ENCODE data around the gene STK11. TPM values are rescaled to one million over a fixed set of nuclear protein-coding genes. Genes with fewer than 3 reads are reported as not detected.

STK11 gene
- total RNA-seq, 1 donor from 2014 or later, result 27.4 TPM

DNA sequence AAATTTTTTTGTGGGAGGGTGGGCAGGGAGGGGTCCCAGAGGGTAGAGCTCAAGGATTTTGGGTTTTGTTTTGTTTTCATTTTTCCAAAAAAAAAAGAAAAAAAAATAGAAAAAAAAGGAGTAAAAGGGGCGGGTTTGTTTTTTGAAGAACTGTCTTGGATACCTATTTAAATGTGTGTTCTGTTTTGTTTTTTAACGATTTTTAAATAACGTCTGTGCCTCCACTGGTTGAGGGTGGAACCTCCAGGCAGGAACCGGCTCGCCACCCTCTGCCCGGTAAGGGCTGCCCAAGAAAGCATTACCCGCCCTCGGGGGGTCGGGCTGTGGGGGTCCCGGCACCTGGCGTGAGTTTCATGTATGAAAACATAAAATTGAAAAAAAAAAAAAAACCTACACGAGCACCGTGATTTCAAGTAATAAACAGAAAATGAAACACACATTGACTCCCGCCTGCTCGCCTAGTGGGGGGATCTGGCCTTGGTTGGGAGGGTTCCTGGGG lies 53.2 kb downstream of the STK11 start:
- Mint-ChIP-seq H3K27me3 (ENCODE audit: insufficient read depth, low read depth) (peaks cover 12% of the 10 kb centered on the region), H3K36me3 (peaks cover 11% of the 10 kb centered on the region), H3K4me3 (peak overlapping the region; percentile 65), H3K9me3 (no peaks in the 10 kb centered on the region), H3K4me1 (peaks cover 53% of the 10 kb centered on the region), H3K27ac (no peak overlapping the region)
- Histone ChIP-seq H3K9ac (no peak overlapping the region), H3K79me2 (ENCODE audit: low read depth) (peaks cover 49% of the 10 kb centered on the region), H3K4me3 (no peak overlapping the region), H3K4me1 (peaks cover 41% of the 10 kb centered on the region), H4K20me1 (ENCODE audit: low read depth) (peaks cover 68% of the 10 kb centered on the region), H3K9me3 (ENCODE audit: low read depth) (no peaks in the 10 kb centered on the region), H3K27ac (peak overlapping the region; percentile 85), H3K4me2 (peak overlapping the region; percentile 19), H3K27me3 (no peaks in the 10 kb centered on the region), H2AFZ (replicated peaks) (no peak overlapping the region), H3K36me3 (no peaks in the 10 kb centered on the region), H3F3A (ENCODE audit: low read depth) (peaks cover 80% of the 10 kb centered on the region)
- no peak for DNase-seq (ENCODE audit: low spot score)
- TF ChIP-seq EZH2 (IDR thresholded peaks at IDR 0.05) (no peak), EZH2phosphoT487 (IDR thresholded peaks at IDR 0.05) (no peak)
- TF ChIP-seq, protein P1, sequence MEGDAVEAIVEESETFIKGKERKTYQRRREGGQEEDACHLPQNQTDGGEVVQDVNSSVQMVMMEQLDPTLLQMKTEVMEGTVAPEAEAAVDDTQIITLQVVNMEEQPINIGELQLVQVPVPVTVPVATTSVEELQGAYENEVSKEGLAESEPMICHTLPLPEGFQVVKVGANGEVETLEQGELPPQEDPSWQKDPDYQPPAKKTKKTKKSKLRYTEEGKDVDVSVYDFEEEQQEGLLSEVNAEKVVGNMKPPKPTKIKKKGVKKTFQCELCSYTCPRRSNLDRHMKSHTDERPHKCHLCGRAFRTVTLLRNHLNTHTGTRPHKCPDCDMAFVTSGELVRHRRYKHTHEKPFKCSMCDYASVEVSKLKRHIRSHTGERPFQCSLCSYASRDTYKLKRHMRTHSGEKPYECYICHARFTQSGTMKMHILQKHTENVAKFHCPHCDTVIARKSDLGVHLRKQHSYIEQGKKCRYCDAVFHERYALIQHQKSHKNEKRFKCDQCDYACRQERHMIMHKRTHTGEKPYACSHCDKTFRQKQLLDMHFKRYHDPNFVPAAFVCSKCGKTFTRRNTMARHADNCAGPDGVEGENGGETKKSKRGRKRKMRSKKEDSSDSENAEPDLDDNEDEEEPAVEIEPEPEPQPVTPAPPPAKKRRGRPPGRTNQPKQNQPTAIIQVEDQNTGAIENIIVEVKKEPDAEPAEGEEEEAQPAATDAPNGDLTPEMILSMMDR (IDR thresholded peaks at IDR 0.05), result no peak

DNA sequence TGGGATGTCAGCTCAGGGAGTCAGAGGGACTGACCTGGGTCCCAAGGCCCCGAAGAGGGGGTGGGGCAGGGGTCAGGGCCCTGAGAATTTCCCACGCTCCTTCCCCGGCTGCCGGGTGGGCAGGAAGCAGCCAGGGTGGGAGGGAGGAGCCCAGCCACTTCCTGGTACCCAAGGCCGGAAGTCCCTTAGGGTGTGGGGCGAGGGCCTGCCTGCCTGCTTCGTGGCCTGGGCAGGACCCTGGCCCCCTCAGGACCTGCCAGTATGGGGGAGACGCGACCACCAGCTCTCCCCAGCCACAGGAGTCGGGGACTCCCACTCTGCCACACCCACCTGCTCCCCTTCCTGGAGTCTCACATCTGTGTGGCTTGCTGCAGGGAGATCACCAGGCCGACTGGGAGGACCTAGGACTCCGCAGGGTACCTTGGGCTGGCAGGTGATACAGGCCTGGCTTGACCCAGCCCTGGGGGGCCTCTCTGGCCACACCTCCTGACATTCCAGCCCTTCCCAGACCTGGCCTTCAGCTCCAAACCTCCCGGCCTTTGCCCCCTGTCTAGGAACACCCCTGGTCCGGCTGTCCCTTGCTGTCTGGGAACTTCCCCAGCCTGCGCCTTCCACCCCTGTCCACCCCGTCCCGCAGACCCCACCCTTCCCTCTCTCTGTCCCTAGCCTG lies 53.8 kb downstream of the STK11 start:
- no peak overlapping the region for H3K4me3 ChIP-seq
- H3K9me3 ChIP-seq (ENCODE audit: low read depth), result no peaks in the 10 kb centered on the region
- peaks cover 43% of the 10 kb centered on the region for H3K79me2 ChIP-seq (ENCODE audit: low read depth)
- H2AFZ ChIP-seq (replicated peaks), result no peak overlapping the region
- H3F3A ChIP-seq (ENCODE audit: low read depth), result peaks cover 77% of the 10 kb centered on the region
- no peaks in the 10 kb centered on the region for H3K27me3 ChIP-seq
- H4K20me1 ChIP-seq (ENCODE audit: low read depth), result peaks cover 62% of the 10 kb centered on the region
- Mint-ChIP-seq H3K27ac (peak overlapping the region; percentile 69), H3K4me1 (peaks cover 58% of the 10 kb centered on the region), H3K9me3 (no peaks in the 10 kb centered on the region), H3K4me3 (peak overlapping the region; percentile 77), H3K36me3 (peaks cover 11% of the 10 kb centered on the region), H3K27me3 (ENCODE audit: insufficient read depth, low read depth) (peaks cover 12% of the 10 kb centered on the region)
- no peak for TF ChIP-seq EZH2 (IDR thresholded peaks at IDR 0.05)
- TF ChIP-seq EZH2phosphoT487 (IDR thresholded peaks at IDR 0.05), result no peak
- TF ChIP-seq, protein P1 (IDR thresholded peaks at IDR 0.05), result no peak
- peak overlapping the region; percentile 85 for H3K27ac ChIP-seq
- H3K4me2 ChIP-seq, result peak overlapping the region; percentile 19
- peak; percentile 71 for DNase-seq (ENCODE audit: low spot score)
- H3K9ac ChIP-seq, result no peak overlapping the region
- H3K36me3 ChIP-seq, result no peaks in the 10 kb centered on the region
- H3K4me1 ChIP-seq, result peaks cover 41% of the 10 kb centered on the region

DNA sequence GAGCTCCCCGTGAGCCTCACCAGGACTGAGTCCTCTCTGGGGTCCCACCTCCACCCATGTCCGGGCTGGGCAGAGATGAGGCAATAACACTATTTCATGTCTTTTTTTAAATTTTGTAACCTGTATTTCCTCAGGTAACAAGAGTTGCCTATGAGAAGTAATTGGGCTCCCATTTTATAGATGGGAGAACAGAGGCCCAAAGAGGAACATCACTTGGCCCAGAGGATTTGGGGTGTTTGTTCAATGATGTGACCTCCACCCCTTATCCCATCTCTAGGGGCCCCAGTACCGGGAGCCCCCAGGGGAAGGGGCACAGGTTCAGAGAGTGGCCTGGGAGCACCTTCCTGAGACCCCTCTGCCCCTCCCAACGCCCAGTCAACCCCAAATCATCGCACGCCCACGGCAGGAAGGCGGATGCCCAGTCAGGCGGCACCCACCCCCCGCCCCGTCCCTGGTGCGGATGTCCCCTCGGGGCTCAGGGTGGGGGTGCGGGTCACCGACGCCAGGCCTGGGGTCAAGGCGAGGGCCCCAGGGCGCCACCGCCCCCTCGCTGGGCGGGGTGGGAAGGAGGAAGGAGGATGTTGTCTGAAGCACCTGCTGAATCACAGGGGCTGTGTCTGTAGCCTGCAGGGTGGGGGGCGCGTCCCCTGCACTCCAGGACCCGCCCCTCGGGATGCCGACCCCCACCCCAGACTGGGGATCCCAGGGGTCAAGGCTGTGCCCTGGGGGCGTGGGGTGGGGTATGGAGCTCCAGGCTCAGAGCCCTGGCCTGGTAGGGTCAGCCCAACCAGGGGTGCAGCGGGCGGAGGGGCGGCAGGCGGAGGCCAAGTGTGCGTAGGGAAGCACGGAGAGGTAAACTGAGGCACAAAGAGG lies 54.5 kb downstream of the STK11 start:
- Histone ChIP-seq H3K9ac (no peak overlapping the region), H3K27me3 (no peaks in the 10 kb centered on the region), H3K4me1 (peaks cover 48% of the 10 kb centered on the region), H4K20me1 (ENCODE audit: low read depth) (peaks cover 55% of the 10 kb centered on the region), H3K4me2 (peak overlapping the region; percentile 75), H3K36me3 (no peaks in the 10 kb centered on the region), H3K27ac (peak overlapping the region; percentile 85), H3K79me2 (ENCODE audit: low read depth) (peaks cover 36% of the 10 kb centered on the region), H3K4me3 (peak overlapping the region; percentile 30), H2AFZ (replicated peaks) (no peak overlapping the region), H3F3A (ENCODE audit: low read depth) (peaks cover 77% of the 10 kb centered on the region), H3K9me3 (ENCODE audit: low read depth) (no peaks in the 10 kb centered on the region)
- peak overlapping the region; percentile 69 for H3K27ac Mint-ChIP-seq
- peak; percentile 37 for DNase-seq (ENCODE audit: low spot score)
- H3K36me3 Mint-ChIP-seq, result peaks cover 5% of the 10 kb centered on the region
- peak overlapping the region; percentile 77 for H3K4me3 Mint-ChIP-seq
- no peak for TF ChIP-seq EZH2phosphoT487 (IDR thresholded peaks at IDR 0.05)
- TF ChIP-seq, protein P1 (IDR thresholded peaks at IDR 0.05), result no peak
- no peak for TF ChIP-seq EZH2 (IDR thresholded peaks at IDR 0.05)
- H3K27me3 Mint-ChIP-seq (ENCODE audit: insufficient read depth, low read depth), result peaks cover 11% of the 10 kb centered on the region
- H3K9me3 Mint-ChIP-seq, result no peaks in the 10 kb centered on the region
- peaks cover 59% of the 10 kb centered on the region for H3K4me1 Mint-ChIP-seq
